Non-pigmented ciliary epithelial cell (primary cell): ENCODE measurements around the gene ALDH9A1.

Experiments
- DNase-seq: peaks from one replicate; pipeline ENCODE4 v3.0.0-alpha.2; 2010; ENCODE audit warnings: low read depth

The ALDH9A1 gene

GRCh38 chr1:165619647-165620151 is 78.7 kb downstream of the ALDH9A1 start:
- no peak for DNase-seq

- no peak for DNase-seq
These were observed 81.3 kb downstream of the ALDH9A1 start for GRCh38 chr1:165616987-165617546.

- no peak for DNase-seq
These were observed 82.2 kb downstream of the ALDH9A1 start for GRCh38 chr1:165616054-165616612.
